Measurements from ENCODE around the gene MT3. TPM values are rescaled to one million over a fixed set of nuclear protein-coding genes. Genes with fewer than 3 reads are reported as not detected.
A peak's percentile ranks its signal among the peaks of the same experiment; 100 is the strongest.

MT3 gene
- total and polyA plus RNA-seq, 2 of the 8 experiments (the other 6 are each of a cell fraction or from before 2014, with no cell fraction given) = 0.17 TPM; not detected in 1

DNA sequence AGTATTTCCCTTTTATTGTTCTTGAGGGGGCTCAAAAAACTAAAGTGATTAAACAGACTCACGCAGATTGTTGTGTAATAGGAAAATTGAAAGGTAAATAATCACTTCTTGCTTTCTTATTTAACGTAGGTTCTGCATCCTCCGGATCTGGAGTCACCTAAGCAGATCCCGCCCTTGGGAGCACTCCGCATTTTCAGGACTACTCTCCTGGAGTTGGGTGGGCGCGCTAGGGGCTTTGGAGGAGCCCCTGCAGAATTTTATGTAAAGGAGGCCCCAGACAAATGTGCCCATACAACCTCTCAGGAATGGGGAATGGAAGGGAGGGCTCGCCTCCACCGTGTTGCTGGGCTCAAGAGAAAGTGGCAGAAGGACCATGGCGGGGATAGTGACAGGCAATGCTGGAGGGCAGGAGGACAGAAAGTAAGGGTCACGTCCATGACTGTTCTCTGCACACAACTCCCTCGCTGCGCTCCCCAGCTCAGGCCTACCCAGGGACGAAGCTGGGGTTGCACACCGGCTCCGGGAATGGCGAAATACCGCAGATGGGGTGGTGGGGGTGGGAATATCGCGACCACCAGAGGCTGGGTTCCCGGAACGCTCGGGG is 27.4 kb downstream of the MT3 start:
- no peak overlapping the region for H3K14ac ChIP-seq (ENCODE audit: insufficient read length)
- no peak overlapping the region for H4K91ac ChIP-seq (replicated peaks; ENCODE audit: insufficient read length, low read length)
- no peak overlapping the region for H3K27ac ChIP-seq (ENCODE audit: low read depth, low read length)
- ChIA-PET POLR2A (ENCODE audit: partially characterized antibody) (interaction anchor here (1.8 to 3.9 kb wide), 3 partner anchors 9 to 51 kb away, joined by 5 to 31 read pairs (median 10); partner anchors contain the start of genes MT1E, MT1G and MT2A), CTCF (ENCODE audit: partially characterized antibody) (interaction anchor here (0.9 to 3.2 kb wide), 7 partner anchors 8 to 16 kb away, joined by 3 to 12 read pairs (median 4); partner anchors contain the start of gene MT1M)
- no peak overlapping the region for H4K5ac ChIP-seq (ENCODE audit: insufficient read length, low read depth, low read length)
- H3K23me2 ChIP-seq (ENCODE audit: low read depth, low read length) = peaks cover 5% of the 10 kb centered on the region; the same call in 1 of the 2 replicates
- no peaks in the 10 kb centered on the region for H3K36me3 ChIP-seq (ENCODE audit: control insufficient read depth in 2 of 4, insufficient read depth in 4 of 4, low read length in 3 of 4)
- H3K18ac ChIP-seq (ENCODE audit: extremely low read depth, low read length) = 0 out of 2 replicates have a peak overlapping the region, but pooled peaks have one; percentile 72
- H2BK12ac ChIP-seq (ENCODE audit: low read depth, low read length) = no peak overlapping the region; the same call in 1 of the 2 replicates
- no peak overlapping the region for H2AK5ac ChIP-seq (ENCODE audit: low read depth, low read length)
- no peaks in the 10 kb centered on the region for H3K9me3 ChIP-seq (ENCODE audit: insufficient read depth in 2 of 2, low read depth in 1 of 2, low read length in 1 of 2)
- H4K8ac ChIP-seq (ENCODE audit: extremely low read depth, insufficient read depth, low read length) = no peak overlapping the region
- FAIRE-seq (no peak), DNase-seq (ENCODE audit: low read depth in 1 of 2, low spot score in 2 of 2) (no peak)
- H2BK20ac ChIP-seq (ENCODE audit: low read length) = no peak overlapping the region
- H2BK5ac ChIP-seq (ENCODE audit: low read depth, low read length) = peak overlapping the region; percentile 63; the same call in 1 of the 2 replicates
- 6% methylated on average over 23 of the region's 23 CpGs; no CpG with 5 or more reads in 1 of the 2 experiments for WGBS, 2 experiments (ENCODE audit: extremely low coverage in 1 of 2, insufficient coverage in 1 of 2, insufficient read length in 1 of 2, insufficient replicate concordance in 2 of 2, low coverage in 1 of 2, low lambda C conversion rate in 2 of 2, missing lambda C conversion rate in 1 of 2)
- peaks cover 36 to 72% (median 65%) of the 10 kb centered on the region in 4 experiments for H3K27me3 ChIP-seq (replicated peaks in 1 of 4; ENCODE audit: control insufficient read depth in 3 of 4, extremely low read depth in 1 of 4, insufficient read depth in 3 of 4, low read length in 3 of 4)
- no peaks in the 10 kb centered on the region for H3K79me1 ChIP-seq (ENCODE audit: low read depth, low read length)
- no peaks in the 10 kb centered on the region for H3K79me2 ChIP-seq (ENCODE audit: control insufficient read depth in 1 of 2, insufficient read depth in 2 of 2, low read length in 2 of 2)
- no peak overlapping the region for H3K23ac ChIP-seq (ENCODE audit: insufficient read length)
- no peak overlapping the region for H2BK120ac ChIP-seq (replicated peaks; ENCODE audit: low read depth, low read length)
- peaks cover 2 to 6% of the 10 kb centered on the region in 2 experiments for H4K20me1 ChIP-seq (replicated peaks in 1 of 2; ENCODE audit: control insufficient read depth in 1 of 2, insufficient read depth in 2 of 2, low read length in 2 of 2)
- H3K4me1 ChIP-seq (replicated peaks in 1 of 4; ENCODE audit: control insufficient read depth in 3 of 4, insufficient read depth in 4 of 4, low read length in 3 of 4) = peaks cover 0 to 15% (median 11%) of the 10 kb centered on the region in 4 experiments; a peak in 6 of 7 replicates
- 0 out of 2 replicates have a peak overlapping the region, but pooled peaks have one; percentile 29 for H2BK15ac ChIP-seq (ENCODE audit: low read length)
- TF ChIP-seq SP1 (IDR thresholded peaks at IDR 0.05; ENCODE audit: low read depth, low read length) (peak; percentile 54; the same call in 1 of the 2 replicates), SAP30 (IDR thresholded peaks at IDR 0.05; ENCODE audit: insufficient read depth, insufficient replicate concordance, low read length) (no peak)
- peak overlapping the region; percentile 84 to 88 for H3K4me2 ChIP-seq (ENCODE audit: insufficient read depth in 1 of 2, low read depth in 2 of 2, low read length in 2 of 2)
- peak overlapping the region; percentile 34 to 57 (median 41) for H3K4me3 ChIP-seq (ENCODE audit: extremely low read depth in 1 of 4, insufficient read depth in 2 of 4, low read depth in 3 of 4, low read length in 4 of 4)
- no peak overlapping the region for H3K9ac ChIP-seq (replicated peaks in 1 of 4; ENCODE audit: extremely low read depth in 1 of 4, low read depth in 3 of 4, low read length in 3 of 4)
- no peak overlapping the region for H2AFZ ChIP-seq (ENCODE audit: low read length)
- H3K4ac ChIP-seq (replicated peaks; ENCODE audit: insufficient read length, low read depth, low read length) = no peak overlapping the region
- no peak overlapping the region for H3K56ac ChIP-seq (replicated peaks; ENCODE audit: insufficient read length, low read depth, low read length)

Data from H1 (cell line).